HG02885 (cell line): ENCODE measurements around the gene REEP6.
"Not testable (repeated sequence)": the region's sequence is repeated elsewhere in the genome, so short reads cannot be mapped to it uniquely, and the experiment has no call there.

Source experiments
- ATAC-seq: cut with Tn5 transposase; IDR thresholded peaks from one replicate; pipeline ENCODE4 v1.9.1; 2021; ENCODE audit warnings: mild to moderate bottlenecking; ENCODE audit not compliant: unreplicated experiment, poor library complexity

The REEP6 gene

GRCh38 chr19:1521636-1522035, 30.7 kb downstream of the REEP6 start:
- no peak for ATAC-seq

GRCh38 chr19:1522061-1522460, 31.1 kb downstream of the REEP6 start:
- no peak for ATAC-seq

- ATAC-seq: no peak
These were observed 31.9 kb downstream of the REEP6 start for GRCh38 chr19:1522838-1523237.

- ATAC-seq: no peak
These were observed 32.7 kb downstream of the REEP6 start, which contains the start of gene PLK5 for GRCh38 chr19:1523412-1524286. Gene PLK5, plus strand, starts transcription at chr19:1524077. Its CDS starts 2,920 bp downstream, at chr19:1526997.

GRCh38 chr19:1524287-1524971, 33.4 kb downstream of the REEP6 start:
- ATAC-seq: no peak

- no peak for ATAC-seq
These were observed 34.0 kb downstream of the REEP6 start for GRCh38 chr19:1524972-1525325.

GRCh38 chr19:1525343-1525742, 34.4 kb downstream of the REEP6 start:
- ATAC-seq: no peak

GRCh38 chr19:1526066-1526778, 35.2 kb downstream of the REEP6 start:
- ATAC-seq: no peak

GRCh38 chr19:1526979-1527649, 36.1 kb downstream of the REEP6 start:
- ATAC-seq: no peak

- no peak for ATAC-seq
These were observed 36.8 kb downstream of the REEP6 start for GRCh38 chr19:1527650-1528309.

- no peak for ATAC-seq
These were observed 37.8 kb downstream of the REEP6 start for GRCh38 chr19:1528596-1529429.

GRCh38 chr19:1529430-1529816, 38.4 kb downstream of the REEP6 start:
- no peak for ATAC-seq

- ATAC-seq: not testable (repeated sequence)
These were observed 39.9 kb downstream of the REEP6 start for GRCh38 chr19:1530856-1531255.

- no peak for ATAC-seq
These were observed 40.6 kb downstream of the REEP6 start for GRCh38 chr19:1531587-1531986.

GRCh38 chr19:1532003-1532402, 41.0 kb downstream of the REEP6 start:
- ATAC-seq: no peak

- no peak for ATAC-seq
These were observed 42.6 kb downstream of the REEP6 start for GRCh38 chr19:1533510-1534150.

- no peak for ATAC-seq
These were observed 44.0 kb downstream of the REEP6 start for GRCh38 chr19:1534972-1535371.

- not testable (repeated sequence) for ATAC-seq
These were observed 44.7 kb downstream of the REEP6 start for GRCh38 chr19:1535699-1536098.

GRCh38 chr19:1538978-1539377, 48.0 kb downstream of the REEP6 start:
- no peak for ATAC-seq
